Panc1 (cell line): ENCODE data around the gene LINGO1. TPM values are rescaled to one million over a fixed set of nuclear protein-coding genes. Genes with fewer than 3 reads are reported as not detected.

ENCODE experiments used
- ATAC-seq: fragments of 200-7000 bp; cut with Tn5 transposase; 2 replicates; pipeline ENCODE4 v1.9.1; 2020; ENCODE audit warnings: mild to moderate bottlenecking, moderate library complexity
- BruUV-seq: library from RNA; stranded (reverse); fragments of 400-500 nt; replicated peaks from 2 replicates; lab custom pipeline; 2021; lab: Mats Ljungman, UMichigan
- CTCF ChIA-PET: fragments of 300-600 bp; sonication (Branson Sonifier 250); formaldehyde crosslinking; loops from one replicate; lab custom pipeline; 2022; ENCODE audit warnings: antibody characterized with exemption; lab: Charles Lee
- POLR2A ChIA-PET: fragments of 300-600 bp; sonication (Branson Sonifier 250); formaldehyde crosslinking; loops from one replicate; lab custom pipeline; 2022; ENCODE audit warnings: antibody characterized with exemption; lab: Charles Lee
- DNase-seq: peaks from one replicate; pipeline ENCODE4 v3.0.0-alpha.2; 2010; ENCODE audit warnings: low read depth, low spot score
- H3K27ac ChIP-seq: 2 replicates; pipeline ENCODE4 v1.5.1; 2011; ENCODE audit warnings: mild to moderate bottlenecking, low read length, inconsistent platforms
- H3K27me3 ChIP-seq: fragments of 200-500 bp; sonication (Bioruptor generic); 2 replicates; pipeline ENCODE4 v1.6.0; 2014; ENCODE audit warnings: low read length, inconsistent platforms; ENCODE audit not compliant: control insufficient read depth, insufficient read depth
- H3K36me3 ChIP-seq: fragments of 200-500 bp; sonication (Bioruptor generic); 2 replicates; pipeline ENCODE4 v1.5.1; 2014; ENCODE audit warnings: inconsistent platforms, mild to moderate bottlenecking, low read length, moderate library complexity; ENCODE audit not compliant: control insufficient read depth, insufficient read depth
- H3K4me1 ChIP-seq: 2 replicates; pipeline ENCODE4 v1.5.1; 2011; ENCODE audit warnings: inconsistent platforms, mild to moderate bottlenecking, low read length, moderate library complexity; ENCODE audit not compliant: control insufficient read depth, insufficient read depth
- H3K4me3 ChIP-seq, 2 experiments: 2 replicates each; pipeline ENCODE4 v1.5.1; 2011 to 2012; ENCODE audit warnings: low read depth in 2 of 2, low read length in 2 of 2, mild to moderate bottlenecking in 2 of 2, inconsistent platforms in 1 of 2, moderate library complexity in 1 of 2
- H3K9me3 ChIP-seq: fragments of 200-500 bp; sonication (Bioruptor generic); 2 replicates; pipeline ENCODE4 v1.5.1; 2014; ENCODE audit warnings: low read depth, mild to moderate bottlenecking, inconsistent platforms, low read length, moderate library complexity; ENCODE audit not compliant: control insufficient read depth, insufficient read depth
- POLR2AphosphoS5 ChIP-seq: IDR thresholded peaks from 2 replicates; pipeline ENCODE4 v1.6.1; 2012; ENCODE audit warnings: mild to moderate bottlenecking, low read depth, low read length, moderate library complexity
- REST ChIP-seq, 2 experiments: IDR thresholded peaks; 2 replicates each; pipeline ENCODE4 v1.6.1; 2011 to 2012; ENCODE audit warnings: low read depth in 2 of 2, control low read depth in 1 of 2, low read length in 1 of 2, mild to moderate bottlenecking in 1 of 2, moderate library complexity in 1 of 2; ENCODE audit not compliant: insufficient read depth in 1 of 2
- SIN3A ChIP-seq: IDR thresholded peaks from 2 replicates; pipeline ENCODE4 v1.6.1; 2012; ENCODE audit warnings: low read depth, mild to moderate bottlenecking, low read length, moderate library complexity, borderline replicate concordance; ENCODE audit not compliant: insufficient read depth
- TCF7L2 ChIP-seq: IDR thresholded peaks from 2 replicates; pipeline ENCODE4 v1.6.1; 2011; ENCODE audit warnings: mild to moderate bottlenecking, low read depth, low read length, inconsistent platforms
- in situ Hi-C: cut with HindIII; loops from 2 replicates; pipeline ENCODE4 v1.10.0; 2016; ENCODE audit warnings: low sequenced_read_pairs, low pct_unique_long_range_greater_than_20kb
- intact Hi-C: fragments of 100-400 bp; cut with micrococcal nuclease; formaldehyde crosslinking; loops from one replicate; pipeline ENCODE4 v1.10.0; 2022; ENCODE audit not compliant: unreplicated experiment
- total RNA-seq: library from RNA; stranded (reverse); gene quantifications from one replicate; pipeline ENCODE4 v1.2.1, GENCODE V29; 2021; ENCODE audit not compliant: unreplicated experiment
- TF ChIP-seq, protein P1 (sequence below): fragments of 450-650 bp; IDR thresholded peaks from 2 replicates; pipeline ENCODE4 v1.5.1; 2017; ENCODE audit warnings: mild to moderate bottlenecking

LINGO1 gene
- total RNA-seq, 1 experiment from 2014 or later: 18.2 TPM

DNA sequence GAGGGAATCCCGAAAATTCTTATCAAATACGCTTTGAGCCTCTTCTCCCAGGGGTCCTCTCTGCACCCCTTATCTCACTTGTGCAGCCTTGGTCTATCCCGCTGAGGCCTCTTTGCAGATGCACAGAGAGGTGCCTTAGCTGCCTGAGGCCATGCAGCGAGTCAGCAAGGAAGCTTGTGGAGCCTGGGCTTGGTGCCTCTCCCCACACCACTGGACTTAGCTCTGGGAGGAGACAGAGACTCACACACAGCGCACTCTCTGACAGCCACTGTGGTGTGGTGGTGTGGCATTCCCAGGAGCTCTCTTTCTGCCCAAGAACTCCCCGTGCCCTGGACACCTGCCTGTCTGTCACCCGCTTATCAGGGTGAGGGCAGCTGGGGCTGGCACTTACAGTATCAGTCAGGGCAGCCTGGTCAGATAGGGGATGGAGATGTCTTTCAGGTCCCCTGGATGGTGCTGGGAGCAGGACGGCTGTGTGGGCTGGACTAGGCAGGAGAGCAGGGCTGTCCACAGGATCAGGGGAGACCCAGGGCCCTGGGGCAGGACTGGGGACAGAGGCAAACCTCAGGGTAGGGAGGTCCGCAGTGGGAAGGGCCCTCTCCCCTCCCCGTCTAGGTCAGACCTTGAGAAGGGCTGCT is 10.2 kb upstream of the LINGO1 start:
- Histone ChIP-seq H3K27me3 (no peaks in the 10 kb centered on the region; the same call in 1 of the 2 replicates), H3K36me3 (no peaks in the 10 kb centered on the region), H3K27ac (no peak overlapping the region), H3K9me3 (no peaks in the 10 kb centered on the region), H3K4me3 (no peak overlapping the region), H3K4me1 (peaks cover 9% of the 10 kb centered on the region)
- ATAC-seq (peak; percentile 69), DNase-seq (no peak)
- intact Hi-C loops: no loop called here
- TF ChIP-seq POLR2AphosphoS5: no peak
- TF ChIP-seq, protein P1, sequence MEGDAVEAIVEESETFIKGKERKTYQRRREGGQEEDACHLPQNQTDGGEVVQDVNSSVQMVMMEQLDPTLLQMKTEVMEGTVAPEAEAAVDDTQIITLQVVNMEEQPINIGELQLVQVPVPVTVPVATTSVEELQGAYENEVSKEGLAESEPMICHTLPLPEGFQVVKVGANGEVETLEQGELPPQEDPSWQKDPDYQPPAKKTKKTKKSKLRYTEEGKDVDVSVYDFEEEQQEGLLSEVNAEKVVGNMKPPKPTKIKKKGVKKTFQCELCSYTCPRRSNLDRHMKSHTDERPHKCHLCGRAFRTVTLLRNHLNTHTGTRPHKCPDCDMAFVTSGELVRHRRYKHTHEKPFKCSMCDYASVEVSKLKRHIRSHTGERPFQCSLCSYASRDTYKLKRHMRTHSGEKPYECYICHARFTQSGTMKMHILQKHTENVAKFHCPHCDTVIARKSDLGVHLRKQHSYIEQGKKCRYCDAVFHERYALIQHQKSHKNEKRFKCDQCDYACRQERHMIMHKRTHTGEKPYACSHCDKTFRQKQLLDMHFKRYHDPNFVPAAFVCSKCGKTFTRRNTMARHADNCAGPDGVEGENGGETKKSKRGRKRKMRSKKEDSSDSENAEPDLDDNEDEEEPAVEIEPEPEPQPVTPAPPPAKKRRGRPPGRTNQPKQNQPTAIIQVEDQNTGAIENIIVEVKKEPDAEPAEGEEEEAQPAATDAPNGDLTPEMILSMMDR: no peak
- no peak for TF ChIP-seq SIN3A
- no peak for TF ChIP-seq TCF7L2
- TF ChIP-seq REST (IDR thresholded peaks at IDR 0.05; ENCODE audit: insufficient read depth in 1 of 2, low read depth in 2 of 2, low read length in 1 of 2): no peak
- ChIA-PET POLR2A (no interaction called here), CTCF (interaction anchor here (0.6 to 1.6 kb wide), 4 partner anchors 8 to 178 kb away, joined by 3 to 8 read pairs (median 4); no protein-coding TSS in a partner anchor)
- BruUV-seq: no TSS peak
- in situ Hi-C loops: no loop called here

GRCh38 chr15:77641999-77642398 is 9.3 kb upstream of the LINGO1 start:
- DNase-seq (no peak), ATAC-seq (no peak)
- Histone ChIP-seq H3K36me3 (no peaks in the 10 kb centered on the region), H3K27me3 (no peaks in the 10 kb centered on the region; the same call in 1 of the 2 replicates), H3K4me1 (peaks cover 9% of the 10 kb centered on the region), H3K4me3 (no peak overlapping the region), H3K27ac (no peak overlapping the region), H3K9me3 (no peaks in the 10 kb centered on the region)
- TF ChIP-seq TCF7L2 (no peak), REST (IDR thresholded peaks at IDR 0.05; ENCODE audit: insufficient read depth in 1 of 2, low read depth in 2 of 2, low read length in 1 of 2) (no peak), SIN3A (no peak), POLR2AphosphoS5 (no peak)
- TF ChIP-seq, protein P1: no peak
- intact Hi-C loops (no loop called here), in situ Hi-C loops (no loop called here)
- ChIA-PET CTCF (interaction anchor here (0.6 to 1.1 kb wide), 2 partner anchors 43 to 179 kb away, joined by 3 read pairs; no protein-coding TSS in a partner anchor), POLR2A (no interaction called here)
- BruUV-seq: no TSS peak
